KG1 (cell line): ENCODE data around the gene WNT9A.

ENCODE experiments used
- DNase-seq: peaks from one replicate; lab custom pipeline; 2025; lab: John Stamatoyannopoulos, UW

The WNT9A gene

DNA sequence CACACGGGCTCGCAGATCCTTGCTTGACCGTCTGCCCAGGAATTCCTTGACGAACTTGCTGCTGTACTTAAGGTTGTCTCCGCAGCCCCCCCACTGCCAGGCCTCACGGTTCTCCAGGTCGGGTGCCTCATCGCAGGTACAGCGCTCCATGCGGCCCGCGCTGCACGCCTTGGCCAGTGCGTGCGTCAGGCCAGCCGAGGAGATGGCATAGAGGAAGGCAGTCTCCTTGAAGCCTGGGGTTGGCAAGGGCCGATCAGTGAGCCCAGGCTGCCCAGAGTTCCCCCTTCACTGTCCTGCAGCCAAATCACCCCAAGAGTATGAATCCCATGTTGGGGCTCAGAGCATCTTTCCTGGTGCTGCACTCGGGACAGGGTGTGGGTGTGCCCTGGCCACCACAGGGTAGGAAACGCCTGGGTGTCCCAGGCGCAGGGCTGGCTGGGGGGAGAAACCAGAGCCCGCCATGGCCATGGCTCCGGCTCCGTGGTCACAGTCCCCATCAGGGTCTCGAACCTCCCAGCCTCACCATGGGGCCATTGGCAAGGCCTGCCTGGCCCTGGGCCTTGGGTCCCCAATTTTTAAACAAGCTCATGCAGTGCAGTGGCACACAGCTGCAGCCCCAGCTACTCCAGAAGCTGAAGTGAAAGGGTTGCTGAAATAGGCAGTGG, 23.4 kb downstream of the WNT9A start:
- DNase-seq, result no peak

DNA sequence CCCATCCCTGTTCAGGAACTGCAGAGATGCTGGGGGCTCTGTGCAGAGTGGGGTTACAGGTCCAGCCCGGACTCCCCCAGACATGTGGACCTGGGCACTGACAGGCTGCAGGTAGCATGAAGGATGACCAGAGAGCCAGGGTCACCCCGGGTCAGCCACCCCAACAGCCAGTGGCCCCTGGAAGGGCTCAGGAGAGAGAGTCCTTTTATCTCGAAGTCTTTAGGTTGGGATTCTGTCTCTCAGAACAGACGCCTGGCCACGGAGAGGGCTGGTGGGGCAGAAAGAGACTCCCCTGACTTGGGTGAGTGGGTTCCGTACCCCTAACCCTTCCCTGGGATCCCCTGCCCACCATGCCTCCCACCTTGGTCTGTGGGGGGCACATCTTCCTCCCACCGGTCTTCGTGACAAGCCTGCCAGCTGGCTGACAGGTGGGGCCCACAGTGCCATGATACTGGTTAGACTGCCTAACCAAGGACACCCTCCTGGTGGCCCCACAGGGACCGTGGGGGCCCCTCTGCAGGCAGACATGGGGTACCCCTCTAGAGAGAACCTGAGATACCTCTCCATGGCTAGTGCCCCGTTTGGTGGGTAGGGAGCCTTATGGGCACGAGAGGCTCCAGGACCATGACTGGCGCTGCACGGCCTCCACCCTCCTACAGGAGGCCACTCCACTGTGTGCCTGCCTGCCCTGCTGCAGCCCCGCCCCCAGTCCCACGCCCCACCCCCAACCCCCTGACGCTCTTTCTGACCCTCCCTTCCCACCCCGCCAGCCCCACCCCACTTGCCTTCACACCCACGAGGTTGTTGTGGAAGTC, 24.2 kb downstream of the WNT9A start:
- DNase-seq, result no peak

DNA sequence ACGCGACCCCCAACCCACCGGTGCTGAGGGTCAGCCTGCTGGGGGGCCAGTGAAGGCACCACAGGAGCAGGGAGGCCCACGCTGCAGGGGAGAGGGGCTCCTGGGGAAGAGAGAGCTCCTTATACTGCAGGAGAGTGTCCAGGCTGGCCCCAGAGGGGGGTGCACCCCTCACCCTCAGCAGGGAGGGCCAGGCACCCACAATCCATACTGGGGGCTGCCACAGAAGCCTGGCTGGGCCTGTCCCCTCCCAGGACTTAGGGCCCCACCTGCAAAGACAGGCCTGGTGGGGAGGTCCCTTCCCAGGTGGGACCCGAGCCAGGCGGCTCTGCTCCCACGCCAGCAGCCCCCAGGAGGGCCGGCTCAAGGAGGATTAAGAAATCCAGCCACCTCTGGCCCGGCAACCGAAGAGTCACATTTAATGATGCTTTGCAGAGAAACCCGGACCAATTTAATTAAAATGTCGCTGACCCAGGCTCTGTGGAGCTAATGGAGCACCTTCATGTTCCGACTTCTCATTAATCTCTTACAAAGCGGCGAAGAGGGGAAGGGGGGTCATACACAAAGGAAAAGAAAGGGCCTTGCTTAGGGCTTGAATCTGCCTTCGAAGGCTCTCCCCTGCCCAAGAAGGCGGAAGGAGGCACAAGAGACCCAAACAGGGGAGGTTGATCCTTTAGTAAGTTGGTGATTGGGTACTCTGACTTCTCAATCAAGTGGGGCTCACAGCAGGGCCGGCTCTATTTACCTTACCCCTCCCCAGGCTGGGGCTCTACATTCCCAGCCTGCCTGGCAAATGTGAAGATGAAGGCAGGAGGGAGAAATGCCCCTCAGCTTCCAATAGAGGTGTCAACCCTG, 25.0 kb downstream of the WNT9A start:
- no peak for DNase-seq

DNA sequence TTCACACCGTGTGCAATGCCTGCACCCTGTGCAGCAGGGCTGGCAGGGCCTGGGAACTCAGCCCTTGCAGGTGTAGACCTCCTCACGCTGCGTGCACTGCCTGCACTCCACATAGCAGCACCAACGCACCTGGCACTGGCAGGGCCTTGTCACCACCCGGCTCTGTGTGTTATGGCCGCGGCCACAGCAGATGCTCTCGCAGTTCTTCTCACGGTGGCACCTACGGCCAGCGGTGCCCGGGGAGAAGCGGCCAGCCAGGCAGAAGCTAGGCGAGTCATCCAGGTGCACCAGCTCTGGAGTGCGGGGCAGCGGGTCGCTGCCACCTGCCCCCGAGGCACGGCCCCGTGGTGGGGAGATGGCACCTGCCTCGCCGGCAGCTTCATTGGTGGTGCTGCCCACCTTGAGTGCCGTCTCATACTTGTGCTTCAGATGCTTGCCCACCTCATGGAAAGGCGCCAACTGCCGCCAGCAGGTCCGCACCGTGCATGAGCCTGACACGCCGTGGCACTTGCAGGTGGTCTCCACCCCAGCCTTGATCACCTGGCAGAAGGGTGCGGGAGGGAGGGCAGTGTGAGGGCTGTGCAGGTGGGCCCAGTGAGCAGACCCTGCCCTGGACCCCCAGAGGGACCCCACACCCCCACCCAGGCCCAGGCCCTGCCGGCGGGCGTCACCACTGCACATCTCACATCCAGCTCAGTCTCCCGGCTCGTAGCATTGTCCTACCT, 26.1 kb downstream of the WNT9A start:
- no peak for DNase-seq

DNA sequence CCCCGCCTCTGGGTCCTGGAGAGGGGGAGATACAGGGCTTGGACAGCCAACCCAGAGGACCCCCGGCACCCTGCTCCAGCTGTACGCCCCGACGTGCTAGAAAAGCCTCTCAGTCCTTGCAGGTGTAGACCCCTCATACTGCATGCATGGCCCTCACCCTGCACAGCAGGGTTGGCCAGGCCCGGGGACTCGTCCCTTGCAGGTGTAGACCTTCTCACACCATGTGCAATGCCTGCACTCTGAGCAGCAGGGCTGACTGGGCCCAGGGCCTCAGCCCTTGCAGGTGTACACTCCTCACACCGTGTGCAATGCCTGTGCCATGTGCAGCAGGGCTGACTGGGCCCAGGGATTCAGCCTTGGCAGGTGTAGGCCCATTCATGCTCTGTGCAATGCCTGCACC, 26.8 kb downstream of the WNT9A start:
- no peak for DNase-seq

DNA sequence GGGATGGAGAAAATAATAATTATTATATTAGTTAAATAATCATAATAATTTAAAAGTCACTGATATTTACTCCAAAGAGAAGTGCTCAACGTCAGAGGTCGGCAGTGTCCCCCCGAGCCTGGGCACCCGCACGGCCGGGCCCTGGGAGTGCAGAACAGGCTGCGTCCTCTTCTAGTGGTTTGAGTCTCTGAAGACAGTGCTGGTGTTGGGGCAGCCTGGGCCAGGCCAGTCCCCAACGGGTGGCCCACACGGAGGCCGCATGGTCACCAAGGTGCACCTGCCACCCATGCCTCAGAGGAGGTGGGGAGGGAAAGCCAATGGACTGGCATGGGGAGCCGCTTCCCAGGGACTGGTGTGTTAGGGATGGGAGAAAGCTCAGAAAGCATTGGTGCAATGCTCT, 27.3 kb downstream of the WNT9A start:
- no peak for DNase-seq

DNA sequence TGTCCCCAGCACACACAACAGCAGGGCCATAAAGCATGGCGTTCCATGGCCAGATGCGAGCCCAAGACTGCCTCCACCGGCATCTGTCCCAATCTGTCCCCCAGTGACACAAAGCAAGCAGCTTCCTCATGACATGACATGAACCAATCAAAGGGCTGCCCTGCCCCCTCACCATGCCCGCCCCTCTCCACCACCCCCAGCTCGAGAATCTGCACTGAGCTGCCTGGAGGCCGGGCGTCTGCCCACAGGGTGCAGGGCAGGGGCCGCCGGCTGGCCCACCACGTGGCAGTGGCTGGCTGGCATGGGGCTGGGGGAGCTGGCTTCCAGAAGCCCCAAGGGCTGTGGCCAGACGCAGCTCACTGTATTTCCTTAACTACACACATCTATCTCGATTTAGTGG, 27.8 kb downstream of the WNT9A start:
- no peak for DNase-seq

DNA sequence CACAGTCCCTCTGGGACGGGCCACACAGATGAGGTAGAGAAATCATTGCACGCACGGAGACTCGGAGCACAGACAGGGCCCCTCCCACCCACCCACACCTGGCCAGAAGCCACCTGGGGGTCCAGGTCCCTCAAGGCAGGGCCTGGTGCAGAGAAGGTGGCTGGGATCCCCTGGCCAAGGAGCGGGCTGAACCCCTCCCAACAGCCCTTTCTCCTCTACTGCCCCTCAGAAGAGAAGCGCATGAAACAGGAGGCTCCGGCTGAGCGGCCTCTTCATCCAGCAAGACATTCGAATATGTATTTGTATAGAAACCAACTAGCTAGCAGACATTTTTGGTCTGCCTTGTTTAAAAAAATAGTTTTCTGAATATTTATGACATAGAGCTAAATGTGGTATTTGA, 29.0 kb downstream of the WNT9A start:
- no peak for DNase-seq

DNA sequence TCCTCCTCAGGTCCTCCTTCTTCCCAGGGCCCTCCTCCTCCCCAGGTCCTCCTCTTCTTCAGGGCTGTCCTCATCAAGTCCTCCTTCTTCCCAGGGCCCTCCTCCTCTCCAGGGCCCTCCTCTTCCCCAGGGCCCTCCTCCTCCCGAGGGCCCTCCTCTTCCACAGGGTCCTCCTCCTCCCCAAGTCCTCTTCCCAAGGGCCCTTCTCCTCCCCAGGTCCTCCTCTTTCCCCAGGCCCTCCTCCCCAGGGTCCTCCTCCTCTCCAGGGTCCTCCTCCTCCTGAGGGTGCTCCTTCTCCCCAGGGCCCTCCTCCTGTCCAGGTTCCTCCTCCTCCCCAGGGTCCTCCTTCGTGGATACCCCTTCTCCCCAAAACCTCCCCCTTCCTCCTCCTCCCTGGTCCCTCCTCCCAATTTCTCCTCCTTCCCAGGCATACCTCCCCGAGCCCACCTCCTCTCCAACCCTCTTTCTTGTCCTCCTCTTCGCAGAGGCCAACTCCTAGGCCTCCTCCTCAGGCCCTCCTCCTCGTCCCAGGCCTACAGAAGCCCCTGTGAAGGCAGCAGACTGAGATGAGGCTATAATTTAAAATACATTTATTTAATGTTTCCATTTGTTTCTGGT, 29.5 kb downstream of the WNT9A start:
- DNase-seq, result no peak

DNA sequence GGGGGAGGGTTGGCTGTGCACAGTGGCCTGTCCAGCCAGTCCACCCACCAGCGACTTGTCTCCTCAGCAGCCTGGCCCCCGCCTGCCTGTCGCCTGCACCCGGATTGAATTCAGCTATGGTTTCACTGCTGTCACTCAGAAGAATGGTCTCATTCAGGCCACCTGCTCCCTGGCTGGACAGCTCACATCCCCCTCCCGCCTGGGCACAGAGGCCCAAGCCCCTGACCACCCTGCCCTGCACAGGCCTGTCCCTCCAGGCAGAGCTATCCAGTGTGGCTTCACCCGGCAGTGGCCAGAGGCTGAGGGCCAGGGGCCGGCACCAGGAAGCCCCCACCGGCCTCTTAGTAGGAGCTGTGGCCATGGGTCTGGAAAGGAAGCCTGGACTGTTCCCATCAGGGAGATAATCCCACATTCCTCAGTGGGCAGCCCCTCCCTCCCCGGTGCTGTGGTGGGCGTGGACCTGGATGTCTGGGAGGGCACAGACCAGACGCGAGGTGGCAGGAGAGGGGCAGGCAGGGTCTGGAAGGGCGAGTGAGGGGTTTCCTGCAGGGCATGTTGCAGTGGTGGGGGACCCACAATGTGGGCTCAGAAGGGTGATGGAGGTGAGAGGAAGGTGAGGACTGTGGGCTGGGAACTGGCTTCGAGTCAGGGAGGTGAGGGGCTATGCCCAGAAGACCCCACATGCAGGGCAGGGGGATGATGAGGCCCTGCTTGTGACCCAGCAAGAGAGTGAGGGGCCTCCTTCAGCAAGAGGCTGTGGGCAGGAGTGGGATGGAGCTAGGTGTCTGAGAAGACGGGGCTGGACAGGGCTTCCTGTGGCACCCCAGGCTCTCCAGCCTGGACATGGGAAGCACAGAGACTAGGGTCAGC, 30.4 kb downstream of the WNT9A start:
- no peak for DNase-seq

DNA sequence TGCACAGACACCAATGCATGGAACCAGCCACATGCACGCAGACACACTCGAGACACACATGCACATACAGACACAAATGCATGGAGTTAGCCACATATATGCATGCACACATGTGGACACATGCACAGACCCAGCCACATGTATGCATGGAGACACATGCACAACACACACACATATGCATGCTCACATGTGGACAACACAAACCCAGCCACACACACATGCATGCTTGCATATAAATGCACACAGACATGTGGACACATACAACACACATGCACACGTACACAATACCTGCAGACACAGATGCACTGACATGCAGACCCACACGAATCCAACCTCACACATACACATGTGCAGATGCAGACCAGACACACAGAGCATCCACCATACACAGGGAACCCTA, 31.1 kb downstream of the WNT9A start:
- no peak for DNase-seq

DNA sequence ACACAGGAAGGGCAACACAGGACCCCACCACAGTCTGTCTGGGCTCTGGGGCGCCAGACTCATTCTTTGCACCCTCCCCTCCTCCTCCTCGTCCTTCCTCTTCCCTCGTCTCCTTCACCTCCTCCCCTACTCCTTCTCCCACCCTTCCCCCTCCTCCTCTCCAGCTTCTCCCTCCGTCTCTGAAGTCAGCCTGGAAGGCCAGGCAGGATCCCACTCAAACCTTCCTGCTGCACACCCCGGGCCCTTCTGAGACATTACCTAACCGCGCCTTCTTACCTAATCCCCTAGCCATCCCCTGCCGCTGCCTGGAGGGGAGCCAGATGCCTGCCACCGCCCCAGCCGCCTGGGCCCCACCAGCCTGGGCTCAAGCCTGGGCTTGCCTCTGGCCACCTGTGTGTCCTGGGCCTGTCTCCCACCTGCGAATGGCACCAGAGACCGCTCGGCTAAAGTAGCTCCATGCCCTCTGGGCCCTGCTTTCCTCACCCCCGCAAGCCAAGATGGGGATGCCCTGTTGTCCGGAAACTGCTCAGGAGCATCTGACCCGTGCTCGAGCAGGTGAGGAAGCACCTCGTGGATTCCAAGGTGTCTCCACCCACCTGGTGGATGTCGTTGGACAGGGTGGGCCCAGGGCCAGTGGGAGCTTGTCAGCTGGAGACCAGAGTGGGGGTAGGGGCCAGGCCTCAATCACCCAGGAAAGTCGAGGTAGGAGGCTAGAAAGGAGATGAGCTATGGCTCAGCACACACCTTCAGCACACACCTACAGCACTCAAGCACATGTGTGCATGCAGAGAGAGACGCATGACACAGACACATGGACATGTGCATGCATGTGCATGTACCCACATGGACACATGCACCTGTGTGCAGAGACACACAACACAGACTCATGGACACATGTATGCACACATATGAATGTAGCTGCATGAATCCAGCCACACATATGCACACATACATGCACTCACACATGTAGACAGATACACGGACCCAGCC, 31.9 kb downstream of the WNT9A start:
- no peak for DNase-seq

DNA sequence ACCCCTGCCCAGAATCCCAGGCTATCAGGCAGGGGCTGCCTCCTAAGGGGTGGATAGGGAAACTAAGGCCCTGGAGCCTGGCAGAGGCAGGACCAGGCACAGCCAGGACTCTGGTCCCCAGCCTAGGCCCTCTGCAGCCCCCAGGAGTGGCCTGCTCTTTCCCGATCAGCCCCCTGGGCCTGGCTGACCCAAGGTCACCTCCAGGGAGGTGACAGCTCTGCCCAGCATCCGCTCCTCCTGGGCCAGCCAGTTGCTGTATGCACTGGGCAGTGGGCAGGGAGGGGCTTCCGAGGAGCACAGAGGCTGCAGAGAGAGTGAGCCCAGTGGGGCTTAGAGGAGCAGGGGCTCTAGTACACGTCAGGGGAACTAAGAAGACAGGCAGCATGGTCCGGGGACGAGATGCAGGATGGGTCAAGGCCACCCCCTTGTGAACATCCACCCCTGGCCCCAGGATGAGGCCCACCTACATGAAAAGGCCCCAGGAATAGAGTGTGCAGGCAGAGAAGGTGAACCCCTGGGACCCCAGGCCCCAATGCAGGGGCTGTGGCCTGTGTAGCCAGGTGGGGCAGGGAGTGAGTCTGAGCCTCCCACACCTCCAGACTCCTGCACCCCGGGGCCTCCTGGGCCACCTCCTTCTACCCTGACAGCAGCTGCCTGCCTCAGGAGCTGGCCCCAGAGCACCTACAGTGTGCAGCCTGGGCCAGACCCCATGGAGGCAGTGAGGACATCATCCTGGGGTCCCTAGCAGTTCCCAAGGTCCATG, 32.8 kb downstream of the WNT9A start:
- no peak for DNase-seq

DNA sequence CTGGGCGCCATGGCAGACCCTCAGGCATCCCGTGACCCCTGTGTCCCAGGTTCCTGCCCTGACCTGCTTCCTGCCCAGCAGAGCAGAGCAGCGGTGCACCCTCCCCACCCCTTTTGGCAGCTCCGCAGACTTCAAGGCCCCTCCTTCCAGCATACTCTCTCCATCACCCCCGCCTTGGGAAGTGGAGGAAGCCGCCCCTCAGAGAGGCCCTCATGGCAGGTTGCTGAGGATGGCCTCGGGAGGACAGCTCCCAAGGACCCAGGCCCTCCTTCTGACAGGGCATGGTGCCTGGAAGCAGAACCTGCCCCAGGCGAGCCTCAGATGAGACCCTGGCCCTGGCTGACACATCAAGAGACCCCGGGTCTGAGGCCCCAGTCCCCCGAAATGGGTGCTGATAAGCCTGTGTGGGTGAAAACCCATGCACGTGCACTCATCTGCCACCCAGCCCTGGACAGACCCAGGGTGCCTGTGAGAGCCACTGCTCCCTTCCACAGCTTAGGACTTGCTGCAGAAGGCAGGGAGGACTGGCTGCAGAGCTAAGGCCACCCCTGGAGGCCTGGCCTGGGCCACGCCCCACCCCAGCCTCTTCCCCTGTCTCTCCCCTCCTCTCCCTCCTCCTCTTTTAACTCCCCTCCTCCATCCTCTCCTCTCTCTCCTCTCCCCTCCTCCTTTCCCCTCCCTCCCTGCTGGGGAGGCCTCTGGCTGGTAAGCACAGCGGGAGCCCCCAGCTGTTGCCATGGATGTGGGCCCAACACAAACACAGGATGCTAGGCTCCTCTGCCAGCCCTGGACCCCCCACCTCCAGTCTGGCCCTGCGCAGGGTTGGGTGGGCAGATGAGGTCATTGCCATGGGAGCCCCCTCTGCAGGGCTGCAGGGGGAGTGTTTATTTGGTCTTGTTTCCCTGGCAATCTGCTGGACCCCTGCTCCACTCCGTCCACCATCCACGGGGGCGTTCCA, 33.7 kb downstream of the WNT9A start:
- DNase-seq, result no peak

DNA sequence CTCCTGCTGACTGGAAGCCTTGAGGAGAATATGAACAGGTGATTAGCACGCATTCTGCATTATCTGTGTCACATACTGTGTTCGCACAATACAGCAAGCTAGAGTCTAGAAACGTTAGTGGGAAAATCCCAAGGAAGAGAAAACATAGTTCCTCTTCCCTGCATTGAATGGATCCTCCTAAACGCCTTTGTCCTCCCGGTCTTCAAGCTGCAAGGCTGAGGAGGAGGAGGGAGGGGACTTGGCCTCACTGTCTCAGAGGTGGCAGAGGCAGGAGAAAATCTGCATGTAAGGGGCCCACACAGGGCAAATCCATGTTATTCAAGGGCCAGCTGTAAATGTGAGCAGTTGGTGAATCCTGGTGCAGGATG, 34.4 kb downstream of the WNT9A start:
- no peak for DNase-seq

DNA sequence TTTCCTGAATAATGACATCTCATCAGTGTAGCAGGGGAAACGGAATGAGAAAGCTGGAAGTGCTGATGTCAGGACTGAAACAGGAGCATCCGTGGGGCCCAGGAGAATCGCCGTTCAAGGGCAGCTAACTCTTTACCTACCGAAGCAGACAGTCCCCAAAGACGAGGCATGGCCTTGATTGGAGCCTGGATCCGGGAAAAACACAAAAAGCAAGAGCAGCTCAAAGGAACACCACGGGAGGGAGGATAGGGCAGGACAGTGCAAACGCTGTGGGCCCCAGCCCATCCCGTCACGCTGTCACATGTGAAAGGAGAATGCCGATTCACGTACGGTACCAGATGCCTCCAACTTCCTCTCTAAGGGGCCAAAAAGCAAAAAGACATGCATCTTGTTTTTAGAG, 34.9 kb downstream of the WNT9A start:
- no peak for DNase-seq

DNA sequence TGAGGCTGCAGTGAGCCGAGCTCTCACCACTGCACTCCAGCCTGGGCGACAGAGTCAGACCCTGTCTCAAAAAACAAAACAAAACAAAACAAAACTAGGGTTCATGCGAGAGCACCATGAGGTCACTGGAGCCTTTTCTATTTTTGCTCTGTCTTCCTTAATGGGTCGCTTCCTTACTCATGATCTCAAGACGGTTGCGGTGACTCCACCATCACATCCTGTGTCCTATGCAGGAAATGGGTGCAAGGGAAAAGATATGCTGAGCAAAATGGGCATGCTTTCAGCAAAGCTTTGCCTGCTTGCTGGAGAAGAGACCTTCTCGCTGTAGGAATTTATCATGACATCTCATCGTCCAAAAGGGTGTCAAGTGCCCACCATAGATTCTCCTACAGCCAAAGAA, 36.4 kb downstream of the WNT9A start:
- no peak for DNase-seq
